NCI-H146 treated with DMSO at 0.1 percent for 48 hours (cell line): ENCODE results near the gene DUT.
"Not testable (repeated sequence)": the region's sequence is repeated elsewhere in the genome, so short reads cannot be mapped to it uniquely, and the experiment has no call there.

ENCODE experiments used
- DNase-seq: peaks from one replicate; lab custom pipeline; 2025; ENCODE audit not compliant: unreplicated experiment; lab: John Stamatoyannopoulos, UW

The DUT gene

DNA sequence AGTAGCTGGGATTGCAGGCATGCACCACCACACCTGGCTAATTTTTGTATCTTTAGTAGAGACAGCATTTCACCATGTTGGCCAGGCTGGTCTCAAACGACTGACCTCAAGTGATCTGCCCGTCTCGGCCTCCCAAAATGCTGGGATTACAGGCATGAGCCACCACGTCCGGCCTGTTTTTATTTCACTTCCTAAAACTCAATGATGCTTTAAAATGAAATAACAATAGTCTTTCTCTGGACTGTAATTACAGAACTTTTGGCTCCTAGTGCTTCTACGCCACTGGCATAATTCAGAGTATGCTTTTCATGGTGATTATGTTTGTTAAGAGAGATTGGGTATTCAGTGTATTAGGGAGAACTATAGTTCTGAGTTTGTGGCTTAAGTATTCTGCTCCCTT lies 5.0 kb upstream of the DUT start:
- not testable (repeated sequence) for DNase-seq

DNA sequence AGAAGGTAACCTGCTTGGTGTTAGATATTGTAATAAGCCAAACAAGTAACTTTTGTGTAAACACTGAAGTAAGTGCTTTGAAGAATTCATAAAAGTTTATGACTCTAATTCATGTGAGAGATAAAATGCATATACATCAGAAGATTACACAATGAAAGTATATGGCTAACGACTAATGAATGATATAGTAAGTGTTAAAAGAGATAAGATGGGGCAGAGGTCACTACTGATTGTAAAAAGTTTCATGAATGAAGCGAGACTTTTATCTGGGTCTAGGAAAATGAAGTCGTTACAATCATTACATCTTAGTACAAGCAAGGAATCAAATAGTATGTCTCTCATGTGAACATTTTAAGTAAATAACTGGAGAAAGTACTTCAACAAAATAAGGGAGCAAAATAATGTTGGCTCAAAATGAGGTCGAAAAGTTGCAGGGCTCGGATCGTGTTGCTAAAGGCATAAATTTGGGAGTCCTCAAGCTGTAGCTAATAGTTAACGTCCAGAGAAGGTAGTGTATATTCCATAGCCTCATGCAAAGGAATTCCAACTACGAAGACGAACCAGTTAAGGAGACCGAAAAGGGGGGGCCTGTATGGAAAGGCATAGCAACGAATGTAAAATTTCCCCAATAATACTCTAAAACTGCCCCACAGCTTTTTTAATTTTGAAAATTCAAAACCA lies 984 bp upstream of the DUT start:
- DNase-seq: no peak

GRCh38 chr15:48331796-48332641 lies 790 bp downstream of the DUT start:
- peak; percentile 49 for DNase-seq

GRCh38 chr15:48332642-48333034 lies 1.4 kb downstream of the DUT start:
- DNase-seq: no peak

- no peak for DNase-seq
Observed at GRCh38 chr15:48333540-48333939, 2.3 kb downstream of the DUT start.

GRCh38 chr15:48334260-48334659 lies 3.0 kb downstream of the DUT start:
- no peak for DNase-seq

GRCh38 chr15:48336940-48337339 lies 5.7 kb downstream of the DUT start:
- no peak for DNase-seq

GRCh38 chr15:48337607-48338006 lies 6.4 kb downstream of the DUT start:
- DNase-seq: no peak

GRCh38 chr15:48340111-48340510 lies 8.9 kb downstream of the DUT start:
- no peak for DNase-seq

GRCh38 chr15:48343865-48344264 lies 12.6 kb downstream of the DUT start:
- no peak for DNase-seq

DNA sequence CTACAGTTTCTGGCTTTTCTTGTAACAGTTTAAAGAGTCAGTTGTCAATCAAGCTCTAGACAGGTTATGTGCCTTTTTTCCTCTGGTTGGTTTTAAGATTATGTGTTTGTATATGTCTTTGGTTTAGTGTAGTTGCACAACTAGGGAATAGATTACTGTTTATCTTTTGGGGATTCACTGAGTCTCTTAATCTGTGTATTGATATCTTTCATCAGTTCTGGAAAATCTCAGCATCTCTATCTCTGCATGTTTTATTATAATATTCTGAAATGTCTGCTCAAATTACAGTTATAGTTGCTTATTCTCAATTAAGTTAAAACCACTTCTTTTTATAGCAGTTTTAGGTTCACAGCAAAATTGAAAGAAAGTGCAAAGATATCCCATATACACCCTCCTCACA lies 14.3 kb downstream of the DUT start:
- DNase-seq: no peak

GRCh38 chr15:48352474-48353072 lies 21.3 kb downstream of the DUT start:
- peak; percentile 65 for DNase-seq

DNA sequence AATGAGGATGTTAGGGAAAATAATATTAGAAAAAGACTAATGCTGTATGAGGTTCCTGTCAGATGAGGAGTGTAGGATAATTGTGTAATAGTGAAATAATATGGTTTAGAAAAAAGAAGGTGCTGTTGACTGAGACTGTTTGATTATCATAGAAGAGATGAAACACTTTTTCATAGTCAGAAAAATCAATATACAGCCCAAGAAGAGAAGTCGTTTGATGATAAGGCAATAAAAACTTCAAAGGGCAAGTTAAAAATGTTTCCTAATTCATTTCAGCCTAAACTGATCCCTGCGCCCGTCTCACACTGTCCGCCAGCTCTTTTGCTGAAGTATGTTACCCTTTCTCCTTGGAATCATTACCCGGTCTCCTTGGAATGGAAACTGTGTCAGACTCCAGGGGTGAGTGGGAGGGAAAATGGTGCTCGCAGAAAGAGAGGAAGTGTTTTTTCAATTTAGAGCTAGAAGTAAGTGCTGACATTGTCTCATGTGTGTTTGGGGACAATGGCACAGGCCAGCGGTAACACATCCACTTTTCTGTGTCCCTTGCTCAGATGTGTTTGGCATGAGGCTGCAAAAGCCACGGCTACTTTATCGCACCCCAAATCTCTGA lies 23.6 kb downstream of the DUT start:
- DNase-seq: no peak

DNA sequence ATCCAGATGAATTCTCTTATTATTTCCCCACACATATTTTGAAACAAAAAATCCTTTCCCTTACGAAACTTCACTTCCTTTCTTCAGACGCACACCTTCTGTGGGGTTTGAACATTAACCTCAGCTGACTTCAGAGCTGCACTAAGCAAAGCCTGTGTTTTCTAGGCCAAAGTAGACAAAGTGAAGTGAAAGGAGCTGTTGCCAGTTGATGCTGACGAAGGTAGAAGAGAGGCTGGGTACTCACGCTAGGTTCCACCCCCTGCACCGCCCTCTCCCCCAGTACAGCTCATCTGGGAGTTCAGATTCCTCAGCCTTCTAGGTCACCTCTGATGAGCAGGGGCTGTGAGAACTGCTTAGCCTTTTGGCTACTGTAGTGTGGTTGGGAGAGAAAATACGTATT lies 24.1 kb downstream of the DUT start:
- DNase-seq: no peak

GRCh38 chr15:48358229-48359152 lies 27.3 kb downstream of the DUT start:
- DNase-seq: peak; percentile 14

DNA sequence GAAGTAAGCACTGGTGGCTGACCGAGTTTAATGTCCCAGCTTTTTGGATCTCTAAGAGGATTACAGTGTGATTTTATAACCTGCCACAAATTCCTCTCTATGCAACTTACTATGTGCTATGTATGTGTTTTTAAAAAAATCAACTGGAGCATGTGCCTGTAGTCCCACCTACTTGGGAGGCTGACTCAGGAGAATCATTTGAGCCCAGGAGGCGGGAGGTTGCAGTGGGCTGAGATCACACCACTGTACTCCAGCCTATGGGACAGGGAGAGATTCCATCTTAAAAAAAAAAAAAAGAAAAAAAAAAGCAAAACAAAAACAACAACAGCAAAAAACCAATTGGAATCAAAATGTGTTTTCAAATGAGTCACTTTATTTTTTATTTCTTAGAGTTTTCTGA lies 29.6 kb downstream of the DUT start:
- no peak for DNase-seq

- no peak for DNase-seq
Observed at GRCh38 chr15:48361685-48362084, 30.5 kb downstream of the DUT start.

GRCh38 chr15:48363474-48363873 lies 32.2 kb downstream of the DUT start:
- no peak for DNase-seq

DNA sequence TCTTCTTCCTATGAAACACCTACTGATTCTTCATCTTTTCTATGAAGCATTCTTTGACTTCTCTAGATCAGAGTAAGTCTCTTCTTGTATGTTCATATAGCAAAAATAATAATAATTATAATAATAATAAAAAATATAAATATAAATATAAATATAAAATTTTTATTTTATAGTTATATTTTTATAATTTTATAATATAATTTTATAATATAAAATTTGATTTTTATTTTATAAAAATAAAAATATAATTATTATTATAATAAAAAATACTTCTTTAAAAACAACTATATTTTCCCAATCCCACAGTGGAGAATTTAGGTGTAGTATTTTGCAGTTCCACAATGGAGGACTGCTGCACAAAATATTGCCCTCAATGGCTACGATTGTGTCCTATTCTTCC lies 34.3 kb downstream of the DUT start:
- no peak for DNase-seq

- DNase-seq: no peak
Observed at GRCh38 chr15:48366584-48367312, 35.5 kb downstream of the DUT start.
